ENCODE data around the gene LYL1.

DNA sequence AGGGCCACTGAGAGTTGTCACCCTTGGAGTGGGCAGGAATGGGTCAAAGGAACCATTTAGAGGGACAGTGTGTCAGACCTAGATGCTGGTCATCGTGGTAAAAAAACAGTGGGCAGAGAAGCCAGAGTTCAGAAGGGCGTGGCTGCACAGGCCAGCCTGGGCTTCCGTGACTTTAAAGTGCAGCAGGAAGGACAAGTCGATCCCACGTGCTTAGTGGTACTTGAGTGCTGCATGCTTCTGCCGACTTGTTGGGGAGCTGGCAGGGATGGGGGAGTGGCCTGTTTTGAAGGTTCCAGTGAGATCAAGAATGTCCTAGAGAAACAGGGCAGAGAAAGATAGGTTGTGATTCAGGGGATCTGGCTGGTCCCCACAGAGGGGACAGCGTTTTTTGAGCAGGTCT is 17.0 kb downstream of the LYL1 start:
- TF ChIP-seq CTCF (IDR thresholded peaks at IDR 0.05) (no peak), POLR2A (IDR thresholded peaks at IDR 0.05) (no peak)

All from adrenal gland (tissue), 5 donors.